ENCODE measurements around the gene CEP20.
"Not testable (repeated sequence)": the region's sequence is repeated elsewhere in the genome, so short reads cannot be mapped to it uniquely, and the experiment has no call there.

The CEP20 gene

DNA sequence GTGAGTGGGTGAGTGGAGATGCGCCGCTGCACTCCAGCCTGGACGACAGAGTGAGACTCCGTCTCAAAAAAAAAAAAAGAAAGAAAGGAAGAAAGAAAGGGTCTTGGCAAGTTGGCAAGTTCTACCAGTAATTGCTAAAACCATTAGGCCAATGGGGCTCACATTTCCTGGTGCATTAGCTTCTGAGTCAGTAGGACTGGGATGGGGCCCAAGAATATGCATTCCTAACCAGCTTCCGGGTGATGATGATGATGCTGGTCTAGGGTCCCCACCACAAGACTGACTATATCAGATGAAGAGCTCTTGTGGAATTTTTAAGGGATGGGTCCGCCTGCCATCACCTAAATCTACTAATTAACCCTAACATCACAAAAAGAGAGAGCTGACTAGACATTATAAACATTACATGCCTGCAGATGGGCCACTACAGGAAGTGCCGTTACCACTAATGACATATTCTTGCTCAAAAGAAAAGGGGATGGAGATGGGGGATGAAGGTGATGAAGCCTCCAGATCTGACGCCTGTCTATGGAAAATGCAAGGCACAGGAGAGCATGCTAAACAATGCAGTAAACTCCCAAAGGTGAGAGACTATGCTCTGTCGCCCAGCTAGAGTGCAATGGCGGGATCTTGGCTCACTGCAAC lies 44.6 kb downstream of the CEP20 start:
- H3K9ac ChIP-seq (ENCODE audit: low read length): no peak overlapping the region
- H3K4me1 ChIP-seq (ENCODE audit: control insufficient read depth, insufficient read depth, low read length): no peaks in the 10 kb centered on the region
- no peak overlapping the region for H3K4me3 ChIP-seq (ENCODE audit: low read depth, low read length)
- no peak overlapping the region for H3K27ac ChIP-seq (ENCODE audit: low read depth, low read length)
- H3K9me3 ChIP-seq (ENCODE audit: control insufficient read depth, insufficient read depth, low read depth, low read length): no peaks in the 10 kb centered on the region
- no peaks in the 10 kb centered on the region for H3K36me3 ChIP-seq (ENCODE audit: control insufficient read depth, insufficient read depth, low read length)
- no peaks in the 10 kb centered on the region for H3K27me3 ChIP-seq (ENCODE audit: control insufficient read depth, insufficient read depth, low read length)

DNA sequence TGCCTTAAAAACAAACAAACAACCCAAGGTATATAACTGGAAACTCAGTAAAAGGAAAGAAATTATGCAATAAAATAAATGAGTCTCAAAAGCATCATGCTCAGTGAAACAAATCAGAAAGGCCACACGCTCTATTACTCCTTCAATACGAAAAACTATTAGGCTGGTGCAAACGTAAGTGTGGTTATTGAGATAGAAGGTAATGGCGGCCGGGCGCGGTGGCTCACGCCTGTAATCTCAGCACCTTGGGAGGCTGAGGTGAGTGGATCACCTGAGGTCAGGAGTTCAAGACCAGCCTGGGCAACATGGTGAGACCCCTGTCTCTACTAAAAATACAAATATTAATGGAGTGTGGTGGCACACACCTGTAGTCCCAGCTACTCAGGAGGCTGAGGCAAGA lies 49.2 kb downstream of the CEP20 start:
- not testable (repeated sequence) for H3K36me3 ChIP-seq (ENCODE audit: control insufficient read depth, insufficient read depth, low read length); H3K27me3 ChIP-seq (ENCODE audit: control insufficient read depth, insufficient read depth, low read length); H3K9ac ChIP-seq (ENCODE audit: low read length); H3K27ac ChIP-seq (ENCODE audit: low read depth, low read length); H3K4me1 ChIP-seq (ENCODE audit: control insufficient read depth, insufficient read depth, low read length); H3K4me3 ChIP-seq (ENCODE audit: low read depth, low read length); H3K9me3 ChIP-seq (ENCODE audit: control insufficient read depth, insufficient read depth, low read depth, low read length)

DNA sequence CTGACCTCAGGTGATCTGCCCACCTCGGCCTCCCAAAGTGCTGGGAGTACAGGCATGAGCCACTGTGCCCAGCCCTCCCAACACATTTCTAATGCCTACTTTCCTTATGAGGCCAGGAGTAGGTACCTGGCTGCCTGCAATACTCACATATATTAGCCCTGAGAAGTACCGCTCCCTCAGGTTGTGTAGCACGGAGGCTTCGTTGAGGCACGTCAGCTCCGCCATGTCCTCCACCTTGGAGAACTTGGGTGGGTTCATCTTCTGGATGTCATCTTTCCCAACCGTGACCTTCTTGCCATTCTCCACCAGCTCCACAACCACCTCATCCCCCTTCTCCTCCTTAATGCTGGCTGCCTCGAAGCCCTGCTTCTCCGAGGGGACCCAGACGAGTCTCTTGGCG lies 50.6 kb downstream of the CEP20 start:
- H3K27me3 ChIP-seq (ENCODE audit: control insufficient read depth, insufficient read depth, low read length): no peaks in the 10 kb centered on the region
- no peak overlapping the region for H3K4me3 ChIP-seq (ENCODE audit: low read depth, low read length)
- no peak overlapping the region for H3K27ac ChIP-seq (ENCODE audit: low read depth, low read length)
- no peaks in the 10 kb centered on the region for H3K36me3 ChIP-seq (ENCODE audit: control insufficient read depth, insufficient read depth, low read length)
- no peaks in the 10 kb centered on the region for H3K4me1 ChIP-seq (ENCODE audit: control insufficient read depth, insufficient read depth, low read length)
- no peak overlapping the region for H3K9ac ChIP-seq (ENCODE audit: low read length)
- no peaks in the 10 kb centered on the region for H3K9me3 ChIP-seq (ENCODE audit: control insufficient read depth, insufficient read depth, low read depth, low read length)

DNA sequence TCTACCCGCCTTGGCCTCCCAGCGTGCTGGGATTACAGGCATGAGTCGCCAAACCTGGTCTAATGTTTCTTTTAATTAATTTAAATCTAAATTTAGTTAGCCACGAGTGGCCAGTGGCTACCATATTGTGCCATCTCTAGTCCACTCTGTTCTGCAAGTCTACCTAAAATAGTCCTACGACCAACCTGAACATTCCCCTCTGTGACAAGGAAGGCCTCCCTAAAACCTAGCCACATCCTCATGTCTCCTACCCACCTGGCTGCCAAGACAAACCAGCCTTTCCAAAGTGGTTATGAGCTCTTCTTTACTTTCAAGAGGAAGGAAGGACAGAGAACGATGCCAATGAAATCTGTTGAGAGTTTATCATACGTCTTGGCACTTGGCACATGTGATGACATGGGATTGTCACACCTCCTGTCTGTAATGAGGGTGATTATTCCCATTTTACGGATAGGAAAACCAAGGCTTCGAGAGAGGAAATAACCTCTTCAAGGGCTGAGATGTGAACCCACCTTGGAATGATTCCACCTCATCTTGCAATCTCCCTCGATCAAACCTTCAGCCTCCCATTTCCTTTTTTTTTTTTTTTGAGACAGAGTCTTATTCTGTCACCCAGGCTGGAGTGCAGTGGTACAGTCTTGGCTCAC lies 51.3 kb downstream of the CEP20 start:
- H3K36me3 ChIP-seq (ENCODE audit: control insufficient read depth, insufficient read depth, low read length): no peaks in the 10 kb centered on the region
- no peaks in the 10 kb centered on the region for H3K27me3 ChIP-seq (ENCODE audit: control insufficient read depth, insufficient read depth, low read length)
- no peak overlapping the region for H3K9ac ChIP-seq (ENCODE audit: low read length)
- H3K4me1 ChIP-seq (ENCODE audit: control insufficient read depth, insufficient read depth, low read length): no peaks in the 10 kb centered on the region
- H3K27ac ChIP-seq (ENCODE audit: low read depth, low read length): no peak overlapping the region
- no peaks in the 10 kb centered on the region for H3K9me3 ChIP-seq (ENCODE audit: control insufficient read depth, insufficient read depth, low read depth, low read length)
- no peak overlapping the region for H3K4me3 ChIP-seq (ENCODE audit: low read depth, low read length)

DNA sequence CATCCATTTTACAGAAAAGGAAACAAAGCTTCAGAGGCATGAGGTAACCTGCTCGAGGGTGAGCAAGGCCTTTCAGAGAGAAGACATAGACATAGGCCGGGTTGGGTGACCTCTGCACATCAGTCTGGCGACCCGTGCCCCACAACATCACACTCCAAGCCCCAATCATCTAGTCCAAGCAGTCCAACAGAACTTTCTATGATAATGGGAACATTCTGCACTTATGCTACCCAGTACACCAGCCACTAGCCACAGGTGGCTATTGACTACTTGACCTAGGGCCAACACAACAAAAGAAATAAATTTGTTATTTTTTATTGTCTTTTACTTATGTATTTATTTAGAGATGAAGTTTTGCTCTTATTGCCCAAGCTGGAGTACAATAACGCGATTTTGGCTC lies 52.3 kb downstream of the CEP20 start:
- Histone ChIP-seq H3K4me3 (ENCODE audit: low read depth, low read length) (no peak overlapping the region), H3K36me3 (ENCODE audit: control insufficient read depth, insufficient read depth, low read length) (no peaks in the 10 kb centered on the region), H3K9me3 (ENCODE audit: control insufficient read depth, insufficient read depth, low read depth, low read length) (no peaks in the 10 kb centered on the region), H3K9ac (ENCODE audit: low read length) (no peak overlapping the region), H3K27ac (ENCODE audit: low read depth, low read length) (no peak overlapping the region), H3K27me3 (ENCODE audit: control insufficient read depth, insufficient read depth, low read length) (no peaks in the 10 kb centered on the region), H3K4me1 (ENCODE audit: control insufficient read depth, insufficient read depth, low read length) (no peaks in the 10 kb centered on the region)

DNA sequence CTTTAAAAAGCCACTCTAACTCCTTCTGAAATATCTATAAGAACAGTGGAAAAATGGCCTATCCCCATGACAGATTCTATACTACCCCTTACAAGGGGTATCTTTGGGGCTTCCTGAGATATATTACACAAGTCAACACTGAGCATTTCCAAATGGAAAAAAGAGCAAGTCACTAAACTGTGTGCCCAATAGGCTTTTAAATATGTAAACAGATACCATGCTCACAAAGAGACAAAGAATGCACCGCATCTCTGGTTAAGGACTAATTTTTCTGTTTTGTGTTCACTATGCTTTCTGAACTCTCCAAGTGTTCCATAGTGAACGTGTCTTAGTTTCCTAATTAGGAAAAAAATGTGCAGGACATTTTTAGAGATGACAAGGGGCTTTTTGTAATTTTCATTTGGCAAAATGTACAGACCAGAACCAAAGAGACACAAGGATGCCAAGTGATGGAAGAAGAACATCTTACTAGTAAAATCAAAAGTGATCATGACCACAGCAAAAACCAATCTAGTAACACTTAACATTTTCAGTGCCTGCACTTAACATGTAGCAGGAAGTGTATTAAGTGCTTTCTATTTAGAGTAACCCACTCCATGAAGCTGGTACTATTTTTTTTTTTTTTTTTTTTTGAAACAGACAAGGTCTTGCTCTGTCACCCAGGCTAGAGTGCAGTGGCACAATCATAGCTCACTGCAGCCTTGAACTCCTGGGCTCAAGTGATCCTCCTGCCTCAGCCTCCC lies 53.1 kb downstream of the CEP20 start:
- Histone ChIP-seq H3K4me1 (ENCODE audit: control insufficient read depth, insufficient read depth, low read length) (no peaks in the 10 kb centered on the region), H3K36me3 (ENCODE audit: control insufficient read depth, insufficient read depth, low read length) (no peaks in the 10 kb centered on the region), H3K27me3 (ENCODE audit: control insufficient read depth, insufficient read depth, low read length) (no peaks in the 10 kb centered on the region), H3K9me3 (ENCODE audit: control insufficient read depth, insufficient read depth, low read depth, low read length) (no peaks in the 10 kb centered on the region), H3K4me3 (ENCODE audit: low read depth, low read length) (no peak overlapping the region), H3K27ac (ENCODE audit: low read depth, low read length) (no peak overlapping the region), H3K9ac (ENCODE audit: low read length) (no peak overlapping the region)

DNA sequence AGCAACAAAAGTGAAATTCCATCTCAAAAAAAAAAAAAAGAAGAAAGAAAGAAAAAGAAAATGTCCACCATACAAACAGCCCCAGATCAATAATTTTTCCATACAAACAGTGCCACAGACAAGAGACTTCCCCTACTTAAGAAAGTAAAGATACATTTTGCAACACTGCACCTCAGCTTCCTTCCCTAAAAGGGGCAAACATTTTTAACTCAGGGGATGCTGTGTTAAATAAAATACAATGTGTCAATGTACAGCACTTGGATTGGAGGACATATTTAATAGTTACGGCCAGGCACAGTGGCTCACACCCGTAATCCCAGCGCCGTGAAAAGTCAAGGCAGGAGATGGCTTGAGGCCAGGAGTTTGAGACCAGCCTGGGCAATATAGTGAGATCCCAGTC lies 53.9 kb downstream of the CEP20 start:
- Histone ChIP-seq H3K27ac (ENCODE audit: low read depth, low read length) (no peak overlapping the region), H3K4me1 (ENCODE audit: control insufficient read depth, insufficient read depth, low read length) (no peaks in the 10 kb centered on the region), H3K4me3 (ENCODE audit: low read depth, low read length) (no peak overlapping the region), H3K27me3 (ENCODE audit: control insufficient read depth, insufficient read depth, low read length) (no peaks in the 10 kb centered on the region), H3K36me3 (ENCODE audit: control insufficient read depth, insufficient read depth, low read length) (no peaks in the 10 kb centered on the region), H3K9me3 (ENCODE audit: control insufficient read depth, insufficient read depth, low read depth, low read length) (no peaks in the 10 kb centered on the region), H3K9ac (ENCODE audit: low read length) (no peak overlapping the region)

DNA sequence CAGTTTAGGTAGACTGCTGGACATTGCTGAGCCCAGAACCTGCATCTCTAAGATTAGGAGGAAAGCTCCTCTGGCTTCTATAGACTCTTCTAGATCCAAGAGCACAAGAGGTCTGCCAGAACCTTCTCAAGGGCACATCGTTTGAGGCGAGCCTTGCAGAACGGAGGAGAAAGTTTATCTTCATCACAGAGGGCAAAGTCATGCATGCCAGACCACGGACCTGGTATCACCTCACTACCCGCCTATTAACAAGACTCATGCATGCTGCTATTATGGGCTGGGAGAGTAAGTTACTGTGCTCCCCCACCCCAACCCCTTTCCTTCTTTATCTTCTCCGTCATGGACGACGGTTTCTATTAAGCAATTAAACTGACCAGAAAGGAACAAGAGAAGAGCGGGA lies 54.9 kb downstream of the CEP20 start:
- H3K4me3 ChIP-seq (ENCODE audit: low read depth, low read length): no peak overlapping the region
- no peaks in the 10 kb centered on the region for H3K9me3 ChIP-seq (ENCODE audit: control insufficient read depth, insufficient read depth, low read depth, low read length)
- no peak overlapping the region for H3K9ac ChIP-seq (ENCODE audit: low read length)
- no peaks in the 10 kb centered on the region for H3K36me3 ChIP-seq (ENCODE audit: control insufficient read depth, insufficient read depth, low read length)
- no peaks in the 10 kb centered on the region for H3K4me1 ChIP-seq (ENCODE audit: control insufficient read depth, insufficient read depth, low read length)
- H3K27ac ChIP-seq (ENCODE audit: low read depth, low read length): no peak overlapping the region
- H3K27me3 ChIP-seq (ENCODE audit: control insufficient read depth, insufficient read depth, low read length): no peaks in the 10 kb centered on the region

DNA sequence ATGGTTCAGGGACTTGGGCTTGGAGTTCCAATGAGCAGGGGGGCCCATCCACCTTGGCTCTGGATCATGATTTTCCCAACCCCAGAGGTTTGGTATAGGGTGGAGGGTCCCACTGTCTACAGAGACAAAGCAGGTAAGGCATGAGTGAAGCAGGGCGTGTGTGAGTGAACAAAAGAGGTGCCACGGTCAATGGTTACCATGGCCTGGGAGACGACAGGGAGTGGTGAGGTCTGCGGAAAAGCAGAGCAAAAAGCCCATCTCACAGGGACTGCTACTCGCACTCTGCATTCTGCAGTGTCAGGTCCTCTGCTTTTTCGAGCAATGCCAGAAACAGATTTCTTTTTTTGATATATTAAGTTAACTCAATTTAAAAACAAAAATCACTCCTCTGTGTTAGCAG lies 56.2 kb downstream of the CEP20 start:
- H3K27me3 ChIP-seq (ENCODE audit: control insufficient read depth, insufficient read depth, low read length): no peaks in the 10 kb centered on the region
- H3K9ac ChIP-seq (ENCODE audit: low read length): no peak overlapping the region
- H3K4me1 ChIP-seq (ENCODE audit: control insufficient read depth, insufficient read depth, low read length): no peaks in the 10 kb centered on the region
- no peaks in the 10 kb centered on the region for H3K9me3 ChIP-seq (ENCODE audit: control insufficient read depth, insufficient read depth, low read depth, low read length)
- H3K27ac ChIP-seq (ENCODE audit: low read depth, low read length): no peak overlapping the region
- no peak overlapping the region for H3K4me3 ChIP-seq (ENCODE audit: low read depth, low read length)
- no peaks in the 10 kb centered on the region for H3K36me3 ChIP-seq (ENCODE audit: control insufficient read depth, insufficient read depth, low read length)

DNA sequence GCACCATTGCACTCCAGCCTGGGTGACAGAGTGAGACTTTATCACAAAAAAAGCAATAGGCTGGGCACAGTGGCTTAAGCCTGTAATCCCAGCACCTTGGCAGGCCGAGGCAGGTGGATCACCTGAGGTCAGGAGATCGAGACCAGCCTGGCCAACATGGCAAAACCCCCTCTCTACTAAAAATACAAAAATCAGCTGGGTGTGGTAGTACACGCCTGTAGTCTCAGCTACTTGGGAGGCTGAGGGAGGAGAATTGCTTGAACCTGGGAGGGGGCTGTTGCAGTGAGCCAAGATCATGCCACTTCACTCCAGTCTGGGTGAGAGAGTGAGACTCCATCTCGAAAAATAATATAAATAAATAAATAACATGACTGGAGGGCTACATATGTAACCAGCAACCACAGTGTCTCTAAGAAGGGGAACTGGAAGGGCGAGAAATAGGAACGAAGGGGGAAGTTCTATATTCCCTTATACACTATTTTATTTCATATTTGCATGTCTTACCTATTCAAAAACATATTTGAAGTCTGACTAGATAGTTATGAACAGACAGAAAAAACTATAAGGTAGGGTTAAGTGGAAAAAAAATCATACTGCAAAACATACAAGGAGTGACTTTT lies 57.5 kb downstream of the CEP20 start:
- Histone ChIP-seq H3K9ac (ENCODE audit: low read length) (no peak overlapping the region), H3K4me3 (ENCODE audit: low read depth, low read length) (no peak overlapping the region), H3K27ac (ENCODE audit: low read depth, low read length) (no peak overlapping the region), H3K36me3 (ENCODE audit: control insufficient read depth, insufficient read depth, low read length) (no peaks in the 10 kb centered on the region), H3K27me3 (ENCODE audit: control insufficient read depth, insufficient read depth, low read length) (no peaks in the 10 kb centered on the region), H3K9me3 (ENCODE audit: control insufficient read depth, insufficient read depth, low read depth, low read length) (no peaks in the 10 kb centered on the region), H3K4me1 (ENCODE audit: control insufficient read depth, insufficient read depth, low read length) (no peaks in the 10 kb centered on the region)

DNA sequence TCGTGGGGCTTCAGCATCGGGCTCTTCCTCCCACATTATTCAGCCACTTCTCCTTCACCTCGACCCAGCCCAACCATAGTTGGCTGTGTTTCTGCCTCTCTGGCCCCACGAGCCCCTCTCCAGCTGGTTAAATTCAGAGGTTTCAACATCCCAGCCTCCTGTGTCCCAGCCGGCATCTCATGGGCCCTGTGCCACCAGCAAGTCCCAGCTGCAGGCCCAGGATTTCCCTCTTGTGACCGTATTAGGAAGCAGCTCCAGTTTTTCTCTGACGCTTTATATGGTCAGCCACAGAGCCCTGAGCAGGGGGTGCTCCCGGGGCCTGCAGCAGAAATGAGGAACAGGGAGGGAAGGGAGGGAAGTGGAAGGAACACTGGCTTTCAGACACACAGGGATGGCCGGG lies 58.9 kb downstream of the CEP20 start:
- Histone ChIP-seq H3K4me3 (ENCODE audit: low read depth, low read length) (no peak overlapping the region), H3K27ac (ENCODE audit: low read depth, low read length) (no peak overlapping the region), H3K36me3 (ENCODE audit: control insufficient read depth, insufficient read depth, low read length) (no peaks in the 10 kb centered on the region), H3K9me3 (ENCODE audit: control insufficient read depth, insufficient read depth, low read depth, low read length) (no peaks in the 10 kb centered on the region), H3K4me1 (ENCODE audit: control insufficient read depth, insufficient read depth, low read length) (no peaks in the 10 kb centered on the region), H3K27me3 (ENCODE audit: control insufficient read depth, insufficient read depth, low read length) (no peaks in the 10 kb centered on the region), H3K9ac (ENCODE audit: low read length) (no peak overlapping the region)
